DND-41 (cell line): Measurements from ENCODE around the gene SPI1.

ENCODE experiments used
- ATAC-seq: fragments of 200-7000 bp; cut with Tn5 transposase; 3 replicates; pipeline ENCODE4 v1.9.1; 2021; ENCODE audit warnings: low read depth; ENCODE audit not compliant: insufficient read depth
- DNase-seq: peaks from one replicate; pipeline ENCODE4 v3.0.0-alpha.2; 2020
- H2AFZ ChIP-seq: 2 replicates; pipeline ENCODE4 v1.6.0; 2012; ENCODE audit warnings: low read depth, low read length
- H3K27ac ChIP-seq: 2 replicates; pipeline ENCODE4 v1.5.1; 2012; ENCODE audit warnings: low read length, inconsistent platforms
- H3K27me3 ChIP-seq: fragments of 200-600 bp; sonication (generic); 2 replicates; pipeline ENCODE4 v1.6.0; 2012; ENCODE audit warnings: low read length, mild to moderate bottlenecking, inconsistent platforms; ENCODE audit not compliant: insufficient read depth, poor library complexity
- H3K36me3 ChIP-seq: 2 replicates; pipeline ENCODE4 v1.5.1; 2012; ENCODE audit warnings: low read length, inconsistent platforms; ENCODE audit not compliant: insufficient read depth
- H3K4me1 ChIP-seq: 2 replicates; pipeline ENCODE4 v1.5.1; 2012; ENCODE audit warnings: mild to moderate bottlenecking, low read length; ENCODE audit not compliant: insufficient read depth
- H3K4me2 ChIP-seq: 2 replicates; pipeline ENCODE4 v1.6.0; 2012; ENCODE audit warnings: mild to moderate bottlenecking, moderate library complexity, low read length, inconsistent platforms; ENCODE audit not compliant: insufficient read depth
- H3K4me3 ChIP-seq, 2 experiments: fragments of 200-600 bp in 1 of 2; shearing (Covaris generic) in 1 of 2; 2 replicates each; pipeline ENCODE4 v1.5.1; 2012 to 2016; ENCODE audit warnings: inconsistent platforms in 2 of 2, low read length in 2 of 2, mild to moderate bottlenecking in 2 of 2, low read depth in 1 of 2, moderate library complexity in 1 of 2
- H3K79me2 ChIP-seq: 2 replicates; pipeline ENCODE4 v1.6.0; 2012; ENCODE audit warnings: low read length, inconsistent platforms; ENCODE audit not compliant: insufficient read depth
- H3K9ac ChIP-seq: 2 replicates; pipeline ENCODE4 v1.6.0; 2012; ENCODE audit warnings: low read depth, mild to moderate bottlenecking, inconsistent platforms, low read length, moderate library complexity
- H3K9me3 ChIP-seq: 2 replicates; pipeline ENCODE4 v1.5.1; 2012; ENCODE audit warnings: low read length, moderate library complexity, mild to moderate bottlenecking, inconsistent platforms; ENCODE audit not compliant: insufficient read depth, severe bottlenecking
- H4K20me1 ChIP-seq: 2 replicates; pipeline ENCODE4 v1.6.0; 2012; ENCODE audit warnings: low read length; ENCODE audit not compliant: insufficient read depth
- EZH2 ChIP-seq: IDR thresholded peaks from 3 replicates; pipeline ENCODE4 v1.6.1; 2012; ENCODE audit warnings: borderline replicate concordance, low read depth, mild to moderate bottlenecking, moderate library complexity, low read length, inconsistent platforms; ENCODE audit not compliant: severe bottlenecking
- TF ChIP-seq, protein P1 (sequence below): IDR thresholded peaks from 2 replicates; pipeline ENCODE4 v1.5.1; 2012; ENCODE audit warnings: borderline replicate concordance, low read length, moderate library complexity, mild to moderate bottlenecking; ENCODE audit not compliant: poor library complexity, severe bottlenecking; ENCODE audit errors: extremely low read depth

Gene SPI1

DNA sequence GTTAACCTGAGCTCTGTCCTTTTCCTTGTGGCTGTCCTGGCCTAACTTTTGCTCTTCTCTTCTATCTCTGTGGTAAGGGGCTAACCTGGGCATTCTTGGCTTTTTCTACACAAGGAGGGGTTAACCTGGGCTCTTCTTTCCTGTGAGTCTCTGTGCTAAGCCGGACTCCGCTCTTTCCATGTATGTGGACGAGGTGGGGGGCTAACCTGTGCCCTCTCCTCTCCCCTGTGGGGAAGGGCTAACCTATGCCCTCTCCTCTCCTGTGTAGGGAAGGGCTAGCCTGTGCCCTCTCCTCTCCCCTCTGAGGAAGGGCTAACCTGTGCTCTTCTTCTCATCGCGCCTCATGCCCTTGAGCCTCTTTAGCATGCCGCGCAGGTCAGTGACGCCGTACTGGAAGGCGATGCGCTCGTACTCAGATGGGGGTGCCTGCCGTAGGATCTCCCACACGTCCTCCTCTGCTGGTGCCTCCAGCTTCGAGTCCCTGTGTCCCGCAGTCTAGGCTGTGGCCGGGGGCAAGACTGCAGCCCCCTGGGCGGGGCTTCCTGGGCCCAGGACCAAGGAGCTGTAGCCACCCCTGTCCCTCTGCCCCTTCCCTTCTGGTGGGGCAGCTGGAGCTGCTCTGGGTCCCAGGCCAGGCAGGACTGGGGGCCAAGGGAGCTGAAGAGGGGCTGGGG is 32.3 kb downstream of the SPI1 start:
- no peak for DNase-seq
- ATAC-seq, result no peak
- Histone ChIP-seq H3K27ac (no peak overlapping the region), H3K4me1 (no peaks in the 10 kb centered on the region), H3K9me3 (no peaks in the 10 kb centered on the region), H3K4me3 (no peak overlapping the region), H3K4me2 (no peak overlapping the region), H4K20me1 (no peaks in the 10 kb centered on the region), H2AFZ (no peak overlapping the region), H3K79me2 (no peaks in the 10 kb centered on the region), H3K36me3 (no peaks in the 10 kb centered on the region), H3K9ac (no peak overlapping the region), H3K27me3 (no peaks in the 10 kb centered on the region)
- TF ChIP-seq, protein P1, sequence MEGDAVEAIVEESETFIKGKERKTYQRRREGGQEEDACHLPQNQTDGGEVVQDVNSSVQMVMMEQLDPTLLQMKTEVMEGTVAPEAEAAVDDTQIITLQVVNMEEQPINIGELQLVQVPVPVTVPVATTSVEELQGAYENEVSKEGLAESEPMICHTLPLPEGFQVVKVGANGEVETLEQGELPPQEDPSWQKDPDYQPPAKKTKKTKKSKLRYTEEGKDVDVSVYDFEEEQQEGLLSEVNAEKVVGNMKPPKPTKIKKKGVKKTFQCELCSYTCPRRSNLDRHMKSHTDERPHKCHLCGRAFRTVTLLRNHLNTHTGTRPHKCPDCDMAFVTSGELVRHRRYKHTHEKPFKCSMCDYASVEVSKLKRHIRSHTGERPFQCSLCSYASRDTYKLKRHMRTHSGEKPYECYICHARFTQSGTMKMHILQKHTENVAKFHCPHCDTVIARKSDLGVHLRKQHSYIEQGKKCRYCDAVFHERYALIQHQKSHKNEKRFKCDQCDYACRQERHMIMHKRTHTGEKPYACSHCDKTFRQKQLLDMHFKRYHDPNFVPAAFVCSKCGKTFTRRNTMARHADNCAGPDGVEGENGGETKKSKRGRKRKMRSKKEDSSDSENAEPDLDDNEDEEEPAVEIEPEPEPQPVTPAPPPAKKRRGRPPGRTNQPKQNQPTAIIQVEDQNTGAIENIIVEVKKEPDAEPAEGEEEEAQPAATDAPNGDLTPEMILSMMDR, result no peak
- TF ChIP-seq EZH2, result no peak

DNA sequence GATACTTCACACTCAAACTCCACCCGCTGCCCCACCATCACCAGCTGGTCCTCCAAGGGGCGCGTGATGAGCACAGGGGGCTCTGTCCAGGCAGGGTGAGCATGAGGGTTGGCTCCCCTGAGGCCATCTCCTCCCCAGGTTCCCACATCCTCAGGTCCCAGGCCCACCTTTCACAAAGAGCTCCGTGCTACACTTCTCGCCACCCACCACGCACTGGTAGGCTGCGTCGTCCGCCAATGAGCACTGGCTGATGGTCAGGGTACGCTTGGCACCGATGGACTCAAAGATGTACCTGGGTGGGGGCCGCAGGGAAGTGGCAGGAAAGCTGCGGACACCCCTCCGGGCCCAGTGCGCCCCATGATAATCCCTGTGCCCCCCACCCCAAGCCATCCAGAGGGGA is 35.5 kb downstream of the SPI1 start:
- no peaks in the 10 kb centered on the region for H3K4me1 ChIP-seq
- no peak overlapping the region for H3K4me2 ChIP-seq
- H3K79me2 ChIP-seq, result no peaks in the 10 kb centered on the region
- TF ChIP-seq, protein P1, result no peak
- no peak for TF ChIP-seq EZH2
- no peaks in the 10 kb centered on the region for H3K27me3 ChIP-seq
- DNase-seq, result no peak
- H3K36me3 ChIP-seq, result no peaks in the 10 kb centered on the region
- no peak overlapping the region for H2AFZ ChIP-seq
- H4K20me1 ChIP-seq, result no peaks in the 10 kb centered on the region
- no peak for ATAC-seq
- H3K9me3 ChIP-seq, result no peaks in the 10 kb centered on the region
- no peak overlapping the region for H3K27ac ChIP-seq
- H3K9ac ChIP-seq, result no peak overlapping the region
- H3K4me3 ChIP-seq, result no peak overlapping the region

DNA sequence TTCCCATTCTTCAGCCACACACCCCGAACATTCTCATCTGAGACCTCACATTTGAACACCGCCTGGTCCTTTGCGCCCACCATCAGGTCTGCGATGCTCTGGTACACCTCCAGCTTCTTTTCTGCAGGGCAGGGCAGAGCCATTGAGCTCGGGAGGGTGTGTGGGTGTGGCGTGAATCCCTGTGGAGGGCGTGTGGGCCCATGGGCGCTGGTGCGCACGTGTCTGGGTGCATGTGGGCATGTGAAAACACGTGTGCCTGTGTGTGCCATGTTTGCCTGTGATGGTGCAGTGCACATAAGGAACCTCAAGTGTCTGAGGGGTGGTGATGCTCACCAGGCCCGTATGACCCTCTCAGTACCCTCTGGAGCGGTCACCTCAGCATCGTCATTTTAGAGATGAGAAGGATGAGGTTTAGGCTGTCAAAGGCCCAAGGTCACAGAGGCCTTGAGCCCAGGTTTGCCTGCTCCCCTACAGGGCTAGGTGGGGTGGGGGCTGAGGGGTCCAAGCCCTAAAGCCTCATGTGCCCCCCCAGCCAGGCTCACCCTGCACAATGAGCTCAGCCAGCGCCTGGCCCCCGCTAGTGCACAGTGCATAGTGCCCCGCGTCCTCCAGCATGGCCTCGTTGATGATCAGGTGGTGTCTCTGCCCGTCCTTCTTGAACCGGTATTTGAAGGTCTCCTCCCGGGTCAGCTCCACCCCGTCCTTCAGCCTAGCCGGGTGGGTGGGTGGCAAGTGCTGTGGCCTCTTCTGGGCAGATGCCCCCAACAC is 36.1 kb downstream of the SPI1 start:
- H3K27me3 ChIP-seq, result no peaks in the 10 kb centered on the region
- no peak for TF ChIP-seq EZH2
- TF ChIP-seq, protein P1, result no peak
- H3K4me2 ChIP-seq, result no peak overlapping the region
- ATAC-seq (no peak), DNase-seq (no peak)
- no peak overlapping the region for H3K27ac ChIP-seq
- no peak overlapping the region for H3K9ac ChIP-seq
- H4K20me1 ChIP-seq, result no peaks in the 10 kb centered on the region
- H3K36me3 ChIP-seq, result no peaks in the 10 kb centered on the region
- H3K4me1 ChIP-seq, result no peaks in the 10 kb centered on the region
- H3K4me3 ChIP-seq, result no peak overlapping the region
- H3K79me2 ChIP-seq, result no peaks in the 10 kb centered on the region
- no peaks in the 10 kb centered on the region for H3K9me3 ChIP-seq
- no peak overlapping the region for H2AFZ ChIP-seq
